HepG2 (cell line): ENCODE measurements around the gene ICAM3. TPM values are rescaled to one million over a fixed set of nuclear protein-coding genes. Genes with fewer than 3 reads are reported as not detected.
A peak's percentile ranks its signal among the peaks of the same experiment; 100 is the strongest.

ENCODE experiments used
- LCORL ChIP-seq, 2 experiments: fragments of 450-650 bp in 1 of 2; sonication (generic) in 1 of 2; formaldehyde crosslinking in 1 of 2; IDR thresholded peaks; 2 replicates each; pipeline versions ENCODE4 v1.5.0 to v1.6.1; 2017 to 2020; ENCODE audit warnings: antibody characterized with exemption in 1 of 2, missing genetic modification reagents in 1 of 2
- MBNL3 ChIP-seq: fragments of 250-450 bp; sonication (Bioruptor Pico); conservative IDR thresholded peaks from 2 replicates; pipeline ENCODE4 v1.8.0; 2022; ENCODE audit warnings: mild to moderate bottlenecking, inconsistent platforms
- NFYB ChIP-seq: sonication (generic); formaldehyde crosslinking; IDR thresholded peaks from 2 replicates; pipeline ENCODE4 v1.4.0; 2020; ENCODE audit warnings: missing genetic modification reagents
- RARG ChIP-seq: sonication (generic); formaldehyde crosslinking; IDR thresholded peaks from 2 replicates; pipeline ENCODE4 v1.4.0; 2020; ENCODE audit warnings: low read depth, mild to moderate bottlenecking, missing genetic modification reagents
- SALL2 ChIP-seq: sonication (generic); formaldehyde crosslinking; IDR thresholded peaks from 2 replicates; pipeline ENCODE4 v1.8.1; 2023; ENCODE audit warnings: mild to moderate bottlenecking, missing genetic modification reagents, inconsistent platforms
- SPEN ChIP-seq: sonication (generic); formaldehyde crosslinking; IDR thresholded peaks from 2 replicates; pipeline ENCODE4 v1.5.1; 2020; ENCODE audit warnings: low read depth, mild to moderate bottlenecking, missing genetic modification reagents
- U2AF2 ChIP-seq: fragments of 200-400 bp; formaldehyde crosslinking; IDR thresholded peaks from 2 replicates; pipeline ENCODE4 v1.6.1; 2017; ENCODE audit warnings: low read depth, mild to moderate bottlenecking, low read length
- ZFX ChIP-seq: sonication (generic); formaldehyde crosslinking; IDR thresholded peaks from 2 replicates; pipeline ENCODE4 v1.4.0; 2020; ENCODE audit warnings: mild to moderate bottlenecking, low read depth, missing genetic modification reagents, moderate library complexity
- ZNF543 ChIP-seq: sonication (generic); formaldehyde crosslinking; IDR thresholded peaks from 2 replicates; pipeline ENCODE4 v1.4.0; 2020; ENCODE audit warnings: mild to moderate bottlenecking, missing genetic modification reagents
- ZNF547 ChIP-seq: sonication (generic); formaldehyde crosslinking; IDR thresholded peaks from 2 replicates; pipeline ENCODE4 v1.5.1; 2020; ENCODE audit warnings: mild to moderate bottlenecking, missing genetic modification reagents
- ZNF629 ChIP-seq: sonication (generic); formaldehyde crosslinking; conservative IDR thresholded peaks from 2 replicates; pipeline ENCODE4 v1.5.0; 2020; ENCODE audit warnings: missing genetic modification reagents
- ZSCAN5A ChIP-seq: sonication (generic); formaldehyde crosslinking; IDR thresholded peaks from 2 replicates; pipeline ENCODE4 v1.8.0; 2022; ENCODE audit warnings: mild to moderate bottlenecking, missing genetic modification reagents, borderline replicate concordance
- polyA plus RNA-seq, 8 experiments: library from polyadenylated mRNA; depleted of rRNA in 3 of 8; stranded (reverse) in 7 of 8; unstranded in 1 of 8; fragments of >200 nt; fragmentation: Illumina TruSeq in 4 of 8; extraction: Trizol in 4 of 8; gene quantifications; 2 replicates each; pipeline versions ENCODE4 v1.2.1 to v1.2.3, GENCODE V29; 2011 to 2016; ENCODE audit warnings: low read depth in 4 of 8, missing spikeins in 1 of 8, mixed read lengths in 1 of 8; ENCODE audit not compliant: insufficient read depth in 1 of 8
- total RNA-seq, 5 experiments: library from RNA; depleted of rRNA; stranded (reverse); fragments of >200 nt; fragmentation: Illumina TruSeq; extraction: Trizol; gene quantifications; 2 replicates each; pipeline ENCODE4 v1.2.3, GENCODE V29; 2016; ENCODE audit warnings: low read depth in 1 of 5
- TF ChIP-seq, protein P1 (sequence below): sonication (generic); formaldehyde crosslinking; IDR thresholded peaks from 2 replicates; pipeline ENCODE4 v1.4.0; 2020; ENCODE audit warnings: missing genetic modification reagents
- TF ChIP-seq, protein P2 (sequence below): sonication (generic); formaldehyde crosslinking; IDR thresholded peaks from one replicate; pipeline ENCODE4 v1.5.1; 2020; ENCODE audit warnings: mild to moderate bottlenecking, missing genetic modification reagents; ENCODE audit errors: not compliant biosample characterization

ICAM3 gene
- total and polyA plus RNA-seq, 2 of the 13 experiments (the other 11 are each of a cell fraction or from before 2014, with no cell fraction given): 14.1 to 21.0 TPM

- TF ChIP-seq, protein P1, sequence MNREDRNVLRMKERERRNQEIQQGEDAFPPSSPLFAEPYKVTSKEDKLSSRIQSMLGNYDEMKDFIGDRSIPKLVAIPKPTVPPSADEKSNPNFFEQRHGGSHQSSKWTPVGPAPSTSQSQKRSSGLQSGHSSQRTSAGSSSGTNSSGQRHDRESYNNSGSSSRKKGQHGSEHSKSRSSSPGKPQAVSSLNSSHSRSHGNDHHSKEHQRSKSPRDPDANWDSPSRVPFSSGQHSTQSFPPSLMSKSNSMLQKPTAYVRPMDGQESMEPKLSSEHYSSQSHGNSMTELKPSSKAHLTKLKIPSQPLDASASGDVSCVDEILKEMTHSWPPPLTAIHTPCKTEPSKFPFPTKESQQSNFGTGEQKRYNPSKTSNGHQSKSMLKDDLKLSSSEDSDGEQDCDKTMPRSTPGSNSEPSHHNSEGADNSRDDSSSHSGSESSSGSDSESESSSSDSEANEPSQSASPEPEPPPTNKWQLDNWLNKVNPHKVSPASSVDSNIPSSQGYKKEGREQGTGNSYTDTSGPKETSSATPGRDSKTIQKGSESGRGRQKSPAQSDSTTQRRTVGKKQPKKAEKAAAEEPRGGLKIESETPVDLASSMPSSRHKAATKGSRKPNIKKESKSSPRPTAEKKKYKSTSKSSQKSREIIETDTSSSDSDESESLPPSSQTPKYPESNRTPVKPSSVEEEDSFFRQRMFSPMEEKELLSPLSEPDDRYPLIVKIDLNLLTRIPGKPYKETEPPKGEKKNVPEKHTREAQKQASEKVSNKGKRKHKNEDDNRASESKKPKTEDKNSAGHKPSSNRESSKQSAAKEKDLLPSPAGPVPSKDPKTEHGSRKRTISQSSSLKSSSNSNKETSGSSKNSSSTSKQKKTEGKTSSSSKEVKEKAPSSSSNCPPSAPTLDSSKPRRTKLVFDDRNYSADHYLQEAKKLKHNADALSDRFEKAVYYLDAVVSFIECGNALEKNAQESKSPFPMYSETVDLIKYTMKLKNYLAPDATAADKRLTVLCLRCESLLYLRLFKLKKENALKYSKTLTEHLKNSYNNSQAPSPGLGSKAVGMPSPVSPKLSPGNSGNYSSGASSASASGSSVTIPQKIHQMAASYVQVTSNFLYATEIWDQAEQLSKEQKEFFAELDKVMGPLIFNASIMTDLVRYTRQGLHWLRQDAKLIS (CRISPR knock-in tag): no peak
- no peak for TF ChIP-seq MBNL3 (CRISPR knock-in tag)
- no peak for TF ChIP-seq ZNF543 (CRISPR knock-in tag)
- no peak; the same call in 1 of the 2 replicates for TF ChIP-seq ZNF547 (CRISPR knock-in tag)
- TF ChIP-seq LCORL (IDR thresholded peaks at IDR 0.05): no peak
- TF ChIP-seq LCORL (CRISPR knock-in tag; IDR thresholded peaks at IDR 0.05): peak; percentile 92
- peak; percentile 79 for TF ChIP-seq ZFX (CRISPR knock-in tag)
- peak; percentile 30; the same call in 1 of the 2 replicates for TF ChIP-seq SALL2
- no peak for TF ChIP-seq U2AF2
- TF ChIP-seq NFYB: no peak
- no peak for TF ChIP-seq ZNF629
- no peak for TF ChIP-seq ZSCAN5A (CRISPR knock-in tag)
- peak; percentile 85 for TF ChIP-seq SPEN (CRISPR knock-in tag)
- TF ChIP-seq, protein P2, sequence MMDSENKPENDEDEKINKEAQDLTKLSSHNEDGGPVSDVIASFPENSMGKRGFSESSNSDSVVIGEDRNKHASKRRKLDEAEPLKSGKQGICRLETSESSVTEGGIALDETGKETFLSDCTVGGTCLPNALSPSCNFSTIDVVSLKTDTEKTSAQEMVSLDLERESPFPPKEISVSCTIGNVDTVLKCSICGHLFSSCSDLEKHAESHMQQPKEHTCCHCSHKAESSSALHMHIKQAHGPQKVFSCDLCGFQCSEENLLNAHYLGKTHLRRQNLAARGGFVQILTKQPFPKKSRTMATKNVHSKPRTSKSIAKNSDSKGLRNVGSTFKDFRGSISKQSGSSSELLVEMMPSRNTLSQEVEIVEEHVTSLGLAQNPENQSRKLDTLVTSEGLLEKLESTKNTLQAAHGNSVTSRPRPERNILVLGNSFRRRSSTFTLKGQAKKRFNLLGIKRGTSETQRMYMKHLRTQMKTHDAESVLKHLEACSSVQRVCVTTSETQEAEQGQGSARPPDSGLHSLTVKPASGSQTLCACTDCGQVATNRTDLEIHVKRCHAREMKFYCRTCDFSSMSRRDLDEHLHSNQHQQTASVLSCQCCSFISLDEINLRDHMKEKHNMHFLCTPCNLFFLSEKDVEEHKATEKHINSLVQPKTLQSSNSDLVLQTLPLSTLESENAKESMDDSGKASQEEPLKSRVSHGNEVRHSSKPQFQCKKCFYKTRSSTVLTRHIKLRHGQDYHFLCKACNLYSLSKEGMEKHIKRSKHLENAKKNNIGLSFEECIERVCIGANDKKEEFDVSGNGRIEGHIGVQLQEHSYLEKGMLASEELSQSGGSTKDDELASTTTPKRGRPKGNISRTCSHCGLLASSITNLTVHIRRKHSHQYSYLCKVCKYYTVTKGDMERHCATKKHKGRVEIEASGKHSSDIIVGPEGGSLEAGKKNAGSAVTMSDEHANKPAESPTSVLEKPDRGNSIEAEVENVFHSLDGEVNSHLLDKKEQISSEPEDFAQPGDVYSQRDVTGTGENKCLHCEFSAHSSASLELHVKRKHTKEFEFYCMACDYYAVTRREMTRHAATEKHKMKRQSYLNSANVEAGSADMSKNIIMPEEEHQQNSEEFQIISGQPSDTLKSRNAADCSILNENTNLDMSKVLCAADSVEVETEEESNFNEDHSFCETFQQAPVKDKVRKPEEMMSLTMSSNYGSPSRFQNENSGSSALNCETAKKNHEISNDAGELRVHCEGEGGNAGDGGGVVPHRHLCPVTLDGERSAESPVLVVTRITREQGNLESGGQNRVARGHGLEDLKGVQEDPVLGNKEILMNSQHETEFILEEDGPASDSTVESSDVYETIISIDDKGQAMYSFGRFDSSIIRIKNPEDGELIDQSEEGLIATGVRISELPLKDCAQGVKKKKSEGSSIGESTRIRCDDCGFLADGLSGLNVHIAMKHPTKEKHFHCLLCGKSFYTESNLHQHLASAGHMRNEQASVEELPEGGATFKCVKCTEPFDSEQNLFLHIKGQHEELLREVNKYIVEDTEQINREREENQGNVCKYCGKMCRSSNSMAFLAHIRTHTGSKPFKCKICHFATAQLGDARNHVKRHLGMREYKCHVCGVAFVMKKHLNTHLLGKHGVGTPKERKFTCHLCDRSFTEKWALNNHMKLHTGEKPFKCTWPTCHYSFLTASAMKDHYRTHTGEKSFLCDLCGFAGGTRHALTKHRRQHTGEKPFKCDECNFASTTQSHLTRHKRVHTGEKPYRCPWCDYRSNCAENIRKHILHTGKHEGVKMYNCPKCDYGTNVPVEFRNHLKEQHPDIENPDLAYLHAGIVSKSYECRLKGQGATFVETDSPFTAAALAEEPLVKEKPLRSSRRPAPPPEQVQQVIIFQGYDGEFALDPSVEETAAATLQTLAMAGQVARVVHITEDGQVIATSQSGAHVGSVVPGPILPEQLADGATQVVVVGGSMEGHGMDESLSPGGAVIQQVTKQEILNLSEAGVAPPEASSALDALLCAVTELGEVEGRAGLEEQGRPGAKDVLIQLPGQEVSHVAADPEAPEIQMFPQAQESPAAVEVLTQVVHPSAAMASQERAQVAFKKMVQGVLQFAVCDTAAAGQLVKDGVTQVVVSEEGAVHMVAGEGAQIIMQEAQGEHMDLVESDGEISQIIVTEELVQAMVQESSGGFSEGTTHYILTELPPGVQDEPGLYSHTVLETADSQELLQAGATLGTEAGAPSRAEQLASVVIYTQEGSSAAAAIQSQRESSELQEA (CRISPR knock-in tag): no peak
- TF ChIP-seq RARG (CRISPR knock-in tag): no peak
Measured at GRCh38 chr19:10334588-10335351, 4.7 kb downstream of the ICAM3 start (continued).
